Prostate gland (tissue), 2 donors: ENCODE results near the gene APOM. TPM values are rescaled to one million over a fixed set of nuclear protein-coding genes. Genes with fewer than 3 reads are reported as not detected.

Source experiments
- DNase-seq: peaks from one replicate; pipeline ENCODE4 v3.0.0-alpha.2; 2019; ENCODE audit warnings: low spot score
- H3K27ac ChIP-seq, 2 donors: fragments of 200-600 bp; sonication (generic); 2 replicates each; pipeline ENCODE4 v1.5.1; 2017 to 2019
- H3K27me3 ChIP-seq: fragments of 200-600 bp; sonication (generic); replicated peaks from 2 replicates; pipeline ENCODE4 v1.5.1; 2019; ENCODE audit not compliant: insufficient read depth
- H3K36me3 ChIP-seq, 2 donors: fragments of 200-600 bp; sonication (generic); 1 replicate in 1 of 2; 2 replicates in 1 of 2; pipeline versions ENCODE4 v1.5.1 to v1.8.1; 2017 to 2019
- H3K4me1 ChIP-seq: fragments of 200-600 bp; sonication (generic); replicated peaks from 2 replicates; pipeline ENCODE4 v1.5.1; 2019
- H3K4me3 ChIP-seq, 2 donors: fragments of 200-600 bp; sonication (generic); 2 replicates each; pipeline ENCODE4 v1.5.1; 2017 to 2019
- H3K9me3 ChIP-seq: fragments of 200-600 bp; sonication (generic); 2 replicates; pipeline ENCODE4 v1.5.1; 2017
- CTCF ChIP-seq, 4 experiments: fragments of 200-600 bp in 2 of 4; fragments of 450-650 bp in 2 of 4; sonication (generic) in 2 of 4; IDR thresholded peaks; 1 replicate in 3 of 4; 2 replicates in 1 of 4; pipeline ENCODE4 v1.5.1; 2016 to 2019; ENCODE audit warnings: antibody characterized with exemption in 4 of 4, mild to moderate bottlenecking in 2 of 4, moderate library complexity in 2 of 4
- POLR2A ChIP-seq: fragments of 450-650 bp; IDR thresholded peaks from one replicate; pipeline ENCODE4 v1.6.1; 2016; ENCODE audit warnings: antibody characterized with exemption, mild to moderate bottlenecking
- POLR2AphosphoS5 ChIP-seq: sonication (generic); formaldehyde crosslinking; IDR thresholded peaks from one replicate; pipeline ENCODE4 v1.6.1; 2017; ENCODE audit warnings: antibody characterized with exemption
- WGBS: methylation state at CpG from one replicate; pipeline ENCODE4 v1.1.5; 2018; 5-methylcytosine and 5-hydroxymethylcytosine counted together
- intact Hi-C: fragments of 100-400 bp; cut with DNase I; formaldehyde crosslinking; loops from one replicate; pipeline ENCODE4 v1.14.2; 2022
- total RNA-seq, 2 donors: library from RNA; depleted of rRNA; stranded (reverse); fragments of >200 nt; gene quantifications; one replicate each; pipeline ENCODE4 v1.1.0, GENCODE V29; 2016

Gene APOM
- total RNA-seq, 2 donors from 2014 or later: 1.6 to 6.8 TPM

GRCh38 chr6:31619805-31620585 is 35.7 kb upstream of the APOM start:
- TF ChIP-seq CTCF (IDR thresholded peaks at IDR 0.05): peak in 2 of 4 experiments; percentile 29 to 44
- TF ChIP-seq POLR2A: peak; percentile 97
- peak; percentile 94 for TF ChIP-seq POLR2AphosphoS5
- WGBS: under 1% methylated on average over 50 of the region's 50 CpGs
- no peaks in the 10 kb centered on the region for H3K9me3 ChIP-seq
- no peaks in the 10 kb centered on the region for H3K27me3 ChIP-seq
- H3K36me3 ChIP-seq: peaks cover 9 to 10% of the 10 kb centered on the region in 2 donors
- H3K4me3 ChIP-seq: peak overlapping the region; percentile 63 to 84
- H3K4me1 ChIP-seq: no peaks in the 10 kb centered on the region
- peak overlapping the region; percentile 92 to 96 for H3K27ac ChIP-seq
- DNase-seq: peak; percentile 97
- intact Hi-C loops: loop anchor here (5.0 kb wide), 1 partner anchor 1352 kb away; no protein-coding TSS in a partner anchor

GRCh38 chr6:31620586-31621319 is 34.9 kb upstream of the APOM start, which contains the start of gene PRRC2A:
TSS of gene PRRC2A (plus strand) at chr6:31620715. CDS start at chr6:31622790, 2,075 bp downstream.
- DNase-seq: peak; percentile 75
- intact Hi-C loops: loop anchor here (5.0 kb wide), 1 partner anchor 1352 kb away; no protein-coding TSS in a partner anchor
- H3K4me3 ChIP-seq: peak within 1 kb of the TSS; percentile 63 to 84
- H3K36me3 ChIP-seq: peaks cover 17% of the 10 kb centered on the region in 2 donors
- H3K27ac ChIP-seq: peak within 1 kb of the TSS; percentile 92 to 96
- no peaks in the 10 kb centered on the region for H3K9me3 ChIP-seq
- TF ChIP-seq CTCF (IDR thresholded peaks at IDR 0.05) (no peak), POLR2AphosphoS5 (no peak), POLR2A (peak; percentile 68)
- under 1% methylated on average over 66 of the region's 67 CpGs for WGBS
- no peaks in the 10 kb centered on the region for H3K4me1 ChIP-seq
- H3K27me3 ChIP-seq: no peaks in the 10 kb centered on the region

- Histone ChIP-seq H3K27me3 (no peaks in the 10 kb centered on the region), H3K27ac (peak overlapping the region; percentile 92 to 96), H3K36me3 (peaks cover 23 to 24% of the 10 kb centered on the region in 2 donors), H3K9me3 (no peaks in the 10 kb centered on the region), H3K4me3 (peak overlapping the region; percentile 63 to 84), H3K4me1 (no peaks in the 10 kb centered on the region)
- TF ChIP-seq CTCF (IDR thresholded peaks at IDR 0.05): no peak
- 7% methylated on average over 15 of the region's 15 CpGs for WGBS
- no peak for DNase-seq
- intact Hi-C loops: loop anchor here (5.0 kb wide), 1 partner anchor 1351 kb away; no protein-coding TSS in a partner anchor
Measured at GRCh38 chr6:31621320-31621939, 34.3 kb upstream of the APOM start.

GRCh38 chr6:31621991-31622390 is 33.7 kb upstream of the APOM start:
- no peaks in the 10 kb centered on the region for H3K27me3 ChIP-seq
- H3K4me3 ChIP-seq: peak overlapping the region; percentile 63 to 84
- peaks cover 28 to 29% of the 10 kb centered on the region in 2 donors for H3K36me3 ChIP-seq
- WGBS: 12% methylated on average over 4 of the region's 4 CpGs
- TF ChIP-seq CTCF (IDR thresholded peaks at IDR 0.05) (no peak), POLR2AphosphoS5 (peak; percentile 87), POLR2A (no peak)
- DNase-seq: peak; percentile 78
- intact Hi-C loops: loop anchor here (5.0 kb wide), 1 partner anchor 1350 kb away; no protein-coding TSS in a partner anchor
- H3K27ac ChIP-seq: peak overlapping the region; percentile 92 to 96
- no peaks in the 10 kb centered on the region for H3K4me1 ChIP-seq
- H3K9me3 ChIP-seq: no peaks in the 10 kb centered on the region
